T-helper 1 cell (primary cell): ENCODE data around the gene KRTAP12-3.
"Not testable (repeated sequence)": the region's sequence is repeated elsewhere in the genome, so short reads cannot be mapped to it uniquely, and the experiment has no call there.

Source experiments
- DNase-seq, 5 donors: peaks; one replicate each; pipeline ENCODE4 v3.0.0-alpha.2; 2012 to 2020

Gene KRTAP12-3

DNA sequence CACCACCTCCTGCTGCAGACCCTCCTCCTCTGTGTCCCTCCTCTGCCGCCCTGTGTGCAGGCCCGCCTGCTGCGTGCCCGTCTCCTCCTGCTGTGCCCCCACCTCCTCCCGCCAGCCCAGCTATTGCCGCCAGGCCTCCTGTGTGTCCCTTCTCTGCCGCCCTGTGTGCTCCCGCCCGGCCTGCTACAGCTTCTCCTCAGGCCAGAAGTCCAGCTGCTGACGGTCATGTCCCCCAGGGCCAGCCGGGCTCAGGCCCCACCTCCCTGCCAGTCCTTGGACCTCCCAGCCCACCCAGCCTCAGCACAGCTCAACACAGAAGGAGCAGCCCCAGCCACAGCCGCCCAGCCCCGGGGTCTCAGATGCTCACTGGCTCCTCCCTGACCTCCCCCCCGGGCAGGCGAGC lies 29.9 kb upstream of the KRTAP12-3 start:
- DNase-seq, result not testable (repeated sequence)

DNA sequence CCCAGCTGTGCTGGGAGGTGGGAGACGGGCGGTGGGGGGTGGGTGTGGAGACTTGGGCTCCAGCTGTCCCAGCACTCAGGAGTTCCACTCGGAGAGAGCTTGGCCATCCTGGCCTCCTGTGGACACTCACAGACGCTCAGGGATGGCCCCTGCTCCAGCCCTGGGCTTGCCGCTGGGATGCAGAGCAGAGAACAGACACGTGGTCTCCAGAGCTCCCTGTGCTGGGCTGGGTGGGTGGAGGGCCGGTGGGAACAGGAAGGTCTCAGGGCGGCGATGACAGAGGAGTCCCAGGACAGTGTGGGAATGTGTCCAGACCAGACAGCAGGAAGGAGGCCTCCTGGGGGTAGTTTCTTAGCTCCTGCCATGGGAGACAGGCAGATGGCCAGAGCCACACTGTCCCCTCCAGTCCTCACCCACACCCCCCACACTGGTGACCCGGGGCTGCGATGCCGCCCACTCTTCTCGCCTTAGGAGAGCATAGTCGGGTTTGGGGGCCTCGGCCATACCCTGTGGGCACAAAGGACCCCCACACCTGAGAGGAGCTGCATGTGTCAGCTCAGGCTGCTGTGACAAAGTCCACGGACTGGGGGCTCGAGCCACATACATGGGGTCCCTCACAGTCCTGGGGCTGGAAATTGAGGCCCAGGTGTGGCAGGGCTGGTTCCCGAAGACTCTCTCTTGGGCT lies 28.9 kb upstream of the KRTAP12-3 start:
- no peak for DNase-seq

DNA sequence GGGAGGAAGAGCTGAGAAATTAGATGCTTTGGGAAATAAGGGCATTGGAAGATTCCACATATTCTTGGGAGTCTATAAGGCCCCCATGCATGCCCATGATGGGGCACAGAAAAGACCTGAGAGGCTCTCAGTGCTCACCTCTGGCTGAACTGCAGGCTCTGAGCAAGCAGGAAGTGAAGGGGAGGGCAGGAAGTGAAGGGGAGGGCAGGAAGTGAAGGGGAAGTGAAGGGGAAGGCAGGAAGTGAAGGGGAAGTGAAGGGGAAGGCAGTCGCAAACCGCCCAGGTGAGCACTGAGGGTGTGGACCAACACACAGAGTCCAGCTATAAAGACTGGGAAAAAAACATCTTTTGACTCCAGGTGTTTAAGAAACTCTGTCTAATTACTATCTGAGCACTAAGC lies 27.3 kb upstream of the KRTAP12-3 start:
- DNase-seq, result no peak

DNA sequence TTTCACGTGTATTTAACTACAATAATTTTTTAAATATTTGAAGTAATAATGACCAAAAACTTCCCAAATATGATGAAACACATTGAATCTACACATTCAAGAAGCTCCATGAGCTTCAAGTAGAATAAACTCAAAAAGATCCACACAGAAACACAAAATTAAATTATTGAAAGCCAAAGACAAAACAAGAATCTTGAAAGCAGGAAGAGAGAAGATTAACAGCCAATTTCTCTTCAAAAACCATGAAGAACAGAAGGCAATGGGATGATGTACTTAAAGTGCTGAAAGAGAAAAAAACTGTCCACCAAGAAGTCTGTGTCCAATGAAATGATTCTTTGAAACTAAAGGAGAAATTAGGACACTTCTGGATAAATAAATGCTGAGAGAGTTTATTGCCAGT lies 25.7 kb upstream of the KRTAP12-3 start:
- DNase-seq, result no peak

DNA sequence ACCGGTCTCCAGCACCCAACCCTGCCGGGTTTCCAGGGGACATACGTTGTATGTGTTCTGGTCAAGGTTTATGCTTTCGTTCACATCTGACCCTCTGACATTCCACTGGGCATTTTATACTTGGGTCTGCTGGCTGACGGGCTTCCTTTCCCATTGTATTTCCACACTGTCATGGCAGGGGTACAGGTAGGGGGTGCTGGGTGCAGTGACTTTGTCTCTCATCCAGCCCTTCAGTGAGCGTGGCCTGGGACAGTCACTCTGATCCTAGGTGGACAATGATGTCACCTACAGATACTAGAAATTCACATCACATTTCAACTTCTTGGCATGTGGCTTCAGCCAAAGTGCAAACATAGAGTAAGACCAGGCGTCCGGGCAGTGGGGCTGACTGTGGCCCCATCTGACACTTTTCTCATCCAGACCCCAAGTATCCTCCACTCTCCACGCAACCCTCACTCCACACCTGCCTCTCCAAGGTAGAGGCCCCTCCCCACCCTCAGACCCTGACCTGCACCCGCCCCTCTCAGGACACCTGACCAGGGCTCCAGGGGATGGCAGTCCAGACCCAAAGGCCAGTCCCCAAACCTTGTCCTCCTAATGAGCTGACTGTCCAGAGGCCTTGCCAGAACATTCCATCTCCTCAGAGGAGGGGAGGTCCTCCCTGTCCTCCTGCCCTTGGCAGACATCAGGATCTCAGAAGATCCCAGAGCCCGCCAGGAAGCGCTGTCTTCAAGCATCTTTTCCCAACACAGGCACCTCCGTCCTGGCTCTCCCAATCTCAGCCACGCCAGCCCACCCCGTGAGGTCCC lies 21.3 kb upstream of the KRTAP12-3 start:
- DNase-seq, result no peak

DNA sequence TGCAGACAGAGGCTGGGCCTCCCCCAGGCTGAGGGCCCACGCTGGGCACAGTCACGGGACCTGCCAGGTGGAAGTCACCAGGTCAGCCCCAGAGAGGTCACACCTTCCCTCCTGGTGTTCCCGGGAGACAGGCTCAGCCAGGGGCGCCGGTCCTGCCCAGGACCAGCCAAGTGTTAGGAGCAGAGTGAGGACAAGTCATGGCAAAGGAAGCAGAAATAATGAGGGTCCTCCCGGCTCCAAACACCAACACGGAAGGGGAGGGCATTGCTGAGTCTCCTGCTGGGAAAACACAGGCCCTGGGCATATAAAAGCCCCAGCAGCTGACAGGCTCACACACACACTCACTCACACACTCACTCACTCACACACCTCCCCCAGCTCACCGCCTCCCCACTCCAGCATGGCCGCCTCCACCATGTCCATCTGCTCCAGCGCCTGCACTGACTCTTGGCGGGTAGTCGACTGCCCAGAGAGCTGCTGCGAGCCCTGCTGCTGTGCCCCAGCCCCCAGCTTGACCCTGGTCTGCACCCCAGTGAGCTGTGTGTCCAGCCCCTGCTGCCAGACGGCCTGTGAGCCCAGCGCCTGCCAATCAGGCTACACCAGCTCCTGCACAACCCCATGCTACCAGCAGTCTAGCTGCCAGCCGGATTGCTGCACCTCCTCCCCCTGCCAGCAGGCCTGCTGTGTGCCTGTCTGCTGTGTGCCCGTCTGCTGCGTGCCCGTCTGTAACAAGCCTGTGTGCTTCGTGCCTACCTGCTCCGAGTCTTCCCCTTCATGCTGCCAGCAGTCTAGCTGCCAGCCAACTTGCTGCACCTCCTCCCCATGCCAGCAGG lies 20.5 kb upstream of the KRTAP12-3 start, which contains the start of gene KRTAP10-10:
Gene KRTAP10-10, plus strand, starts transcription at position 339 of the 833 bp plus-strand sequence. Its CDS starts 62 bp downstream, at position 401.
- DNase-seq, result no peak

DNA sequence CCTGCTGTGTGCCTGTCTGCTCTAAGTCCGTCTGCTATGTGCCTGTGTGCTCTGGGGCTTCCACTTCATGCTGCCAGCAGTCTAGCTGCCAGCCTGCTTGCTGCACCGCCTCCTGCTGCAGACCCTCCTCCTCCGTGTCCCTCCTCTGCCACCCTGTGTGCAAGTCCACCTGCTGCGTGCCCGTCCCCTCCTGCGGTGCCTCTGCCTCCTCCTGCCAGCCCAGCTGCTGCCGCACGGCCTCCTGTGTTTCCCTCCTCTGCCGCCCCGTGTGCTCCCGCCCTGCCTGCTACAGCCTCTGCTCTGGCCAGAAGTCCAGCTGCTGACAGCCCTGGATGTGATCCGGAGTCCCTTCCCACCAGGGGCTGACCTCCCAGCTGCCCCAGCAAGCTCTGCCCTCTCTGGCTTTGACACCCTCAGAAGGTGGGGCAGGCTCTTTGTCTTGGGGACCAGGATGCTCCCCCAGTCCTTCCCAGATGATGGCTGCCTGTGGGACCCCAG lies 19.8 kb upstream of the KRTAP12-3 start:
- not testable (repeated sequence) for DNase-seq

DNA sequence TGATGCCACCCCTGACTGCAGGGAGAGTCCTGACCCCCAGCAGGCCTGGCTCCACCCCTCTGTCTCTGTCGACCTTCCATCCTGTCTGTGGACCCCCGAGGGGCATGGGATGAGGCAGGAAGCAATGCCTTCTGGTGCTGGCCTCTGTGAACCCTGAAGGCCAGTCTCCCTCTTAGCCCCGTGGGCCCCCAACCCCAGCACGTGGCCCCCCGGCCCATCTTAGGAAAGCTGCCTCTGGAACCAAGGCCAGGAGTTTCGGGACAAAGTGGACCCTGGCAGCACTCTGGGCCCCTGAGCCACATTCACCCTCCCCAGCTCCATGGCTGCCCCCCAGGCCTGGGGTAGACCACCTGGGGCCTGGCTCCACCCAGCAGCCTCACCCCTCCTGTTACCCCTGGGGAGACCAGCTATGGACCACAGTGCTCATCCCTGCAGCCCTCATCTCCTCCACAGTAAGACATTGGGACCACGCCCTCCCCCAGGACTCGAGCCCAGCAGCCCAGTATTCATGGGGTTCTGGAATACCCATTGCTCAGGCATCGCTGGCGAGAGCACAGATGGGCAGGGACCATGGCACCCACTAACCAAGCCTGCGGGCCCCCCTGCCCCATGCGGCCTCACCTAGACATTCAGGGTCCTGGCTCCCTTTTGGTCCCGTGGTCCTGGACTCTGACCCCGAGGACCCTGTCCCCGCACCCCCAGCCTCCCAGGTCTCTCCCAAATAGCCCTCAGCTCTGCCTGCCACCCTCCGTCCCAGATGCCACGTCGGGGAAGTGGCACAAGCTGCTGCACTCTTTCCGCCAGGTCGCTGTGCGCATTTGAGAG lies 19.0 kb upstream of the KRTAP12-3 start:
- not testable (repeated sequence) for DNase-seq

DNA sequence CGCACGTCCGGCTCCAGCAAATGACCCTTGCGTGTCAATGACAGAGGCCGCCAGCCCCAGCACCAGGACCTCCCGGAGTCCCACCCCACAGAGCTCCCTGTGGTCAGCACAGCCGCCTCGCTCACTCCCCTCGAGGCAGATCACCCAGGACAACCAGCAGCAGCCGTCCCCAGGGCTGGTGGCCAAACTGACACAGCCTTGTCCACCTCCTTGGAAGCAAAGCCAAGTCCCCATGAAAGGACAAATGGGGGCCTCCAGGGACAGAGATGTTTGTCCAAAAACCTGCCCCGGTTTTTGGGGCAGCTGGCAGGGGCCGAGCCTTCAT lies 18.4 kb upstream of the KRTAP12-3 start:
- no peak for DNase-seq

DNA sequence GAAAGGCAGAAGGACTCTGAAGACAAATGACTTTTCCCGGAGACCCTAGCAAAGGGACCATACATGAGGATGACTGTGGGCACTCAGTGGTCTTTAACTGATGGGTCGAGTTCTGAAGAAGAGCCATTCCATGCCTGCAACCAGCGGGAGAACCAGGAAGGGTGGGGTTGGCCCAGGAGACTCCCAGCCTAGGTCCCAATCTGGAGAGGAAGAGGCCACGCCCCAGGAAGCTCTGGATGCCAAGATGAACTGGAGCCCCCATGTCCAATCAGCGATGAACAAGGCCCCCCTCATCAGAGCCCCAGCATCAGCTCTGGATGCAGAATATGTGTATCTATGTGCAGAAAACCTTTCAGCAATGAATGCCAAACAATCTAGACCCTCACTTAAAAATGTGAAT lies 17.0 kb upstream of the KRTAP12-3 start:
- no peak for DNase-seq

DNA sequence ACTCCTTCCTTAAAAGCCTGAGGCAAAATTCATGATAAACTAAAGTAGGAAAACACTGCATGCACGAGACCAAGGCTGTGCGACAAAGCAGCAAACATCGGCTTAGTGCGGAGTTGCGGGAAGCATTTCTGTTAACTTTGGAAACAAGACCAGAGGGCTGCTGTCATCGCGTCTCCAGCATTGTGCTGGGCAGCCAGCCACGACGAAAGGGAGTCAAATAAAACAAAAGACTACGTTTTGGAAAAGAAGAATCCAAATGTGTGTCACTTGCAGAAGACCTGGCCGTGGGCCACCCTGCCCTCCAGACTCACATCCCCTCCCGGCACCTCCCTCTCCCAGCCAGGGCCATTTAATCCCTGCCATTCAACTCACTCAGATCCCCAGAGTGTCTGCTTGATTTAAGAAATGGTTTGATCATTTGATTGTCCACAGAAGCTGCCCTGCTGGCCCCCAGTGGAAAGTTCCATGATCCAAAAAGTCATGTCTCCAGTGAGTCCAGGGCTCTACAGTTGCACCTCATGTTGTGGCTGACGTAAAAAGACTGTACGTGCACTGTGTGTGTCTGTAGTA lies 13.9 kb upstream of the KRTAP12-3 start:
- DNase-seq, result no peak

DNA sequence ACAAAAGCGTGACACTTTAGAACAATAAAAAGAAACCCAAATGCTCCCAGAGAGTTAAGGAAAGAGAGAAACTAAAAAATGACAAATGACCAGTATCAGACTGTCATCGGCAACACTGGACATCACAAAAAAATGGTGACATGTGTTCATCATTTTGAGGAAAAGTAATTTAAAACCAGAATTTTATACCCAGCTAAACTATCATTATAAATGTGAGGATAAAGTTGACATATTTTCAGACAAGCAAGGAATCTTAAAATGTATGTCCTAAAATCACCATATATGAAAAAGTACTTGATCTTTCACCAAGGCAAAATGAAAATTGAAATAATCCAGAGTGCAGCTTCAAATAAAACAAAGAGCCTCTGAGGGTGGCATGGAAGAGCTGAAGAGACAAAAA lies 12.9 kb upstream of the KRTAP12-3 start:
- no peak for DNase-seq

DNA sequence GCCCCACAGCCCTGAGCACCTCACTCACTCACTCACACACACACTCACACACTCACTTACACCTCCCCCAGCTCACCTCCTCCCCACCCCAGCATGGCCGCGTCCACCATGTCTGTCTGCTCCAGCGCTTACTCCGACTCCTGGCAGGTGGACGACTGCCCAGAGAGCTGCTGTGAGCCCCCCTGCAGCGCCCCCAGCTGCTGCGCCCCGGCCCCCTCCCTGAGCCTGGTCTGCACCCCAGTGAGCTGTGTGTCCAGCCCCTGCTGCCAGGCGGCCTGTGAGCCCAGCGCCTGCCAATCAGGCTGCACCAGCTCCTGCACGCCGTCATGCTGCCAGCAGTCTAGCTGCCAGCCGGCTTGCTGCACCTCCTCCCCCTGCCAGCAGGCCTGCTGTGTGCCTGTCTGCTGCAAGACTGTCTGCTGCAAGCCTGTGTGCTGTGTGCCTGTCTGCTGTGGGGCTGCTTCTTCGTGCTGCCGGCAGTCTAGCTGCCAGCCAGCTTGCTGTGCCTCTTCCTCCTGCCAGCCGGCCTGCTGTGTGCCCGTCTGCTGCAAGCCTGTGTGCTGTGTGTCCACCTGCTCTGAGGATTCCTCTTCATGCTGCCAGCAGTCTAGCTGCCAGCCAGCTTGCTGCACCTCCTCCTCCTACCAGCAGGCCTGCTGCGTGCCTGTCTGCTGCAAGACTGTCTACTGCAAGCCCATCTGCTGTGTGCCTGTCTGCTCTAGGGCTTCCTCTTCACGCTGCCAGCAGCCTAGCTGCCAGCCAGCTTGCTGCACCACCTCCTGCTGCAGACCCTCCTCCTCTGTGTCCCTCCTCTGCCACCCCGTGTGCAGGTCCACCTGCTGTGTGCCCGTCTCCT lies 11.1 kb upstream of the KRTAP12-3 start, which contains the start of gene KRTAP10-11:
Gene KRTAP10-11, plus strand, starts transcription at position 49 of the 856 bp plus-strand sequence. Its CDS starts 45 bp downstream, at position 94.
- not testable (repeated sequence) for DNase-seq

DNA sequence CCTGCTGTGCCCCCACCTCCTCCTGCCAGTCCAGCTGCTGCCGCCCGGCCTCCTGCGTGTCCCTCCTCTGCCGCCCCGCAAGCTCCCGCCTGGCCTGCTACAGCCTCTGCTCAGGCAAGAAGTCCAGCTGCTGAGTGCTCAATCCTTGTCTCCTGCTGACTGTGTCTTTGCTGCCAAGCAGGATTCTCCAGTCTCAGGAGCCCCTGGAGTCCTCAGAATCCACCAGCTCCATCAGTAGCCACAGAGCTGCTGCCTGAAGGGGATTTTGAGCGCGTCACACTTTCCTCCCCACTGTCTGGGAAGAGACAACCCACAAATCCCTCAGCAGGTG lies 10.5 kb upstream of the KRTAP12-3 start:
- DNase-seq, result no peak

DNA sequence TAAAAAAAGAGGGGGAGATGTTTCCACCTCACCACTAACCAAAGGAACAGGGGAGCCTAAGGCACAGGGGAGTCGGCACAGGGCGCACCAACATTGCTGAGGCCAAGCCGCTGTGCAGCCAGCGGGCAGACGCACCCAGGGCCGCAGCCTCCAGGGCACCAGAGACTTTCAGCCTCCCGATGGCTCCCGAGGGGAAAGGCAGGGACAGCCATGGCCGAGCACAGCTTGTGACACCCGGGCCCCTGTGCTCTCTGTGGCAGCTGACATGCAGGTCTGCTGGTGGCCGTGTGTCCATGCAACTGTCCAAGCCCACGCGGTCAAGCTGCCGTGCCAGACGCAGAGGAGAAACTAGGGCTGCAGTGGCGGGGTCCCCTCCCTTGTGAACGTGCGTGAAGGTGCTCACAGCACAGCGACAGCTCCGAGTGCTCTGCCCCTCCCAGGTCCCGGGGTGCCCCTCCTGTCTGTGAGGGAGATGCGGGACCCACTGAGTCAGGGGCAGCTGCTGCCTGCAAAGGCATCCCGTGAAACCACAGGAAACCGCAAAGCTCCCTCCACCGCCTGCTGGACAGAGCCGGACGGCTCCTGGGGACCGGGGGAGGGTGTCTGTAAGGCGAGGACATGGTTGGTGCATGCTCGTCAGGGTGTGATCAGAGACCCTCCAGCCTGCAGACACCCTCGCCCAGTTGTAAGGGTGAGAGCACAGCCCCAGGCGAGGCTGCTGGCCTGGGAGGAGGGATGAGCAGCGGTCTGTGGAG lies 9.0 kb upstream of the KRTAP12-3 start:
- DNase-seq, result no peak

DNA sequence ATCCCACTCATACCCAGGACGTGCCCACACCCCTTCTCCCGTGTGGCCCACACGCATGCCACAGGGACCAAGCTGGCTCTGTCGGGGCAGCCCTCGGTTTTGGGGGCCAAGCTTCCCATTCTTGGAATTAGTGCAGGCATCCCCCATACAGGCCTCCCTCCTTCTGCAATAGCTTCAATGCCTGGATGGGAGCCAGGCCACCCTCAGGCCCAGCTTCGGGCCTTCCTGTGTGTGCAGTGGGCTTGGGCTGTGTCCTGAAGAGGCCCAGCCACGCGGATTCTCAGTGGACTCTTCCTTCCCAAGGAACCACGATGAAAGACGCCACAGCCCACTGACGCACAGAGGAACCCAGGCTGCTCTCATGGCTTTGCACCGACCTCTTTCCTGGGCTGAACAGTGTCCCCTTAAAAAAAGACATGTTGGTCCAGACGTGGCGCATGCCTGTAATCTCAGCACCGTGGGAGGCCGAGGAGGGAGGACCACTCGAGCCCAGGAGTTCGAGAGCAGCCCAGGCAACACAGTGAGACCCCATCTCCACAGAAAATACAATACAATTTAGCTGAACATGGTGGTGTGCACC lies 8.1 kb upstream of the KRTAP12-3 start:
- no peak for DNase-seq

DNA sequence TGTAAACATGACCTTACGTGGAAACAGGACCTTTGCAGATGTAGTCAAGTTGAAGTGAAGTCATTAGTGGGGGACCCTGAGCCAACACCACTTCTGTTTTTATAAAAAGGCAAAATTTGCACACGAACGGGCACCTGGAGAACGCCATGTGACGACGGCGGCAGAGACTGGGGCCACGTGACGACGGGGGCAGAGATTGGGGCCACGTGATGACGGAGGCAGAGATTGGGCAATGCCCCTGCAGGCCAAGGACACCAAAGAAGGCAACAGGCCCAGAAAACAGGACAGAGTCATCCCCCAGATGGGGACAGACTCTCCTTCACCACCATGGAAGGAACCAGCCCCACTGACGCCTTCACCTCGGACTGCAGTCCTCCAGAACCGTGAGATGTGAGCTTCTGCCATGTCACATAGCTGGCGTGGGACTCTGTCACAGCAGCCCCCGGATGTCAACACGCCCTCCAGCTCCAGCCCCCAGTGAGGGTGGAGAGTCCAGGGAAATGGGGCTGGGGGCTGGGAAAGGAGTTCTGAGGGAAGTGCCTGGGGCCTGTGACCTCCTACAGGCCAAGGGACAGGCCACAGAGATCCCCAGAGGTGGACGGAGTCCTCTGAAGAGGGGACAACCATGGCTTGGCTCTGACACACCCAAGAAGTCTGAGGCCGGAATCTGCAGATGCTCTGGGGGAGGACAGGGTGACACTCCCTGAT lies 7.3 kb upstream of the KRTAP12-3 start:
- no peak for DNase-seq

DNA sequence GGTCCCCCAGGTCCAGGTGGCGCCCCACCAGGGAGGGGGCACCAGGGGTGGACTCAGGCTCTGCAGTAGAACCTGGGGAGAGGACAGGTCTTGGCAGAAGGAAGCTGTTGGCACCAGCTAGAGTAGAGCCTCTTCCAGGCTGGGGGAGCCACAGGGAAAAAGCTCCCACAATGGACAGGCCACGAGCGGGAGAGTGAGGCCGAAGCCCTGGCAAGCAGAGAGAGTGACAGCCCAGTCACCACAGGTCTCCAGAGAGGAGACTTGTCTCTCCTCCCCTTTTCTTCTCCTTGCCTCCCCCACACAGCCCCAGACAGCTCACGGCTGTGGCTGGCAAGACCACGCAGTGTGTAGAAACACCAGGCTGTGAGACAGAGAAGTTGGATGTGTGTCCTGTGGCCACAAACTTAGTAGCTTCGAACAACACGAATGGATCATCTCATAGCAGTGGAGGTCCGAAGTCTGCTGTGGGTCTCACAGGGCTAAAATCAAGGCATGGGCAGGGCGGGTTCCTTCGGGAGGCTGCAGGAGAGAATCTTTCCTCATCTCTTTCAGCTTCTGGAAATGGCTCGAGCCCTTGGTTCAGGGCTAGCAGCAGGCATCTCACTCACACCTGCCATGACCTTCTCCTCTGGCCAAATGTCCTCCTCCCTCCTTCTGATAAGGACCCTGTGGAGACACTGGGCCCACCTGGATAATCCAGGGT lies 6.6 kb upstream of the KRTAP12-3 start:
- no peak for DNase-seq
